ENCODE measurements around the gene PACSIN2.

GRCh38 chr22:42881298-42881697, 133.7 kb downstream of the PACSIN2 start:
- TF ChIP-seq CTCF (IDR thresholded peaks at IDR 0.05), result no peak
- no peak for TF ChIP-seq POLR2A (IDR thresholded peaks at IDR 0.05)

All from thyroid gland (tissue), 4 donors.